Esophagus (tissue), 2 donors: ENCODE results near the gene TRIM72. TPM values are rescaled to one million over a fixed set of nuclear protein-coding genes. Genes with fewer than 3 reads are reported as not detected.

Source experiments
- H3K27ac ChIP-seq, 2 donors: one replicate each; pipeline ENCODE4 v1.5.1; 2013; ENCODE audit warnings: low read depth in 2 of 2, mild to moderate bottlenecking in 2 of 2, inconsistent platforms in 1 of 2, low read length in 1 of 2, moderate library complexity in 1 of 2
- H3K27me3 ChIP-seq, 2 donors: one replicate each; pipeline ENCODE4 v1.6.1; 2013; ENCODE audit warnings: low read length in 2 of 2, control low read depth in 1 of 2, mild to moderate bottlenecking in 1 of 2; ENCODE audit not compliant: insufficient read depth in 2 of 2, control insufficient read depth in 1 of 2
- H3K36me3 ChIP-seq, 2 donors: one replicate each; pipeline ENCODE4 v1.6.1; 2013; ENCODE audit warnings: low read length in 1 of 2; ENCODE audit not compliant: control insufficient read depth in 2 of 2, insufficient read depth in 2 of 2
- H3K4me1 ChIP-seq, 2 donors: one replicate each; pipeline ENCODE4 v1.6.1; 2013; ENCODE audit warnings: low read length in 1 of 2; ENCODE audit not compliant: control insufficient read depth in 2 of 2, insufficient read depth in 2 of 2
- H3K4me3 ChIP-seq, 2 donors: one replicate each; pipeline ENCODE4 v1.5.1; 2013; ENCODE audit warnings: low read length in 2 of 2, mild to moderate bottlenecking in 2 of 2, low read depth in 1 of 2, moderate library complexity in 1 of 2
- H3K9me3 ChIP-seq, 2 donors: one replicate each; pipeline ENCODE4 v1.6.1; 2013; ENCODE audit warnings: mild to moderate bottlenecking in 2 of 2, low read depth in 1 of 2, low read length in 1 of 2, moderate library complexity in 1 of 2; ENCODE audit not compliant: control insufficient read depth in 2 of 2, insufficient read depth in 1 of 2
- WGBS, 2 donors: extraction: QIAGEN DNeasy Blood & Tissue Kit; methylation state at CpG; one replicate each; pipeline ENCODE4 v1.1.7; 2013; 5-methylcytosine and 5-hydroxymethylcytosine counted together
- polyA plus RNA-seq, 2 donors: library from polyadenylated mRNA; stranded (reverse); fragments of 200-250 nt; gene quantifications; one replicate each; pipeline ENCODE4 v1.2.3, GENCODE V29; 2013
- donor health status: healthy with polysubstance abuse.
- donor health status: Bipolar disorder and iron deficiency.

Gene TRIM72
- polyA plus RNA-seq, 2 donors: 0.02 to 0.04 TPM

DNA sequence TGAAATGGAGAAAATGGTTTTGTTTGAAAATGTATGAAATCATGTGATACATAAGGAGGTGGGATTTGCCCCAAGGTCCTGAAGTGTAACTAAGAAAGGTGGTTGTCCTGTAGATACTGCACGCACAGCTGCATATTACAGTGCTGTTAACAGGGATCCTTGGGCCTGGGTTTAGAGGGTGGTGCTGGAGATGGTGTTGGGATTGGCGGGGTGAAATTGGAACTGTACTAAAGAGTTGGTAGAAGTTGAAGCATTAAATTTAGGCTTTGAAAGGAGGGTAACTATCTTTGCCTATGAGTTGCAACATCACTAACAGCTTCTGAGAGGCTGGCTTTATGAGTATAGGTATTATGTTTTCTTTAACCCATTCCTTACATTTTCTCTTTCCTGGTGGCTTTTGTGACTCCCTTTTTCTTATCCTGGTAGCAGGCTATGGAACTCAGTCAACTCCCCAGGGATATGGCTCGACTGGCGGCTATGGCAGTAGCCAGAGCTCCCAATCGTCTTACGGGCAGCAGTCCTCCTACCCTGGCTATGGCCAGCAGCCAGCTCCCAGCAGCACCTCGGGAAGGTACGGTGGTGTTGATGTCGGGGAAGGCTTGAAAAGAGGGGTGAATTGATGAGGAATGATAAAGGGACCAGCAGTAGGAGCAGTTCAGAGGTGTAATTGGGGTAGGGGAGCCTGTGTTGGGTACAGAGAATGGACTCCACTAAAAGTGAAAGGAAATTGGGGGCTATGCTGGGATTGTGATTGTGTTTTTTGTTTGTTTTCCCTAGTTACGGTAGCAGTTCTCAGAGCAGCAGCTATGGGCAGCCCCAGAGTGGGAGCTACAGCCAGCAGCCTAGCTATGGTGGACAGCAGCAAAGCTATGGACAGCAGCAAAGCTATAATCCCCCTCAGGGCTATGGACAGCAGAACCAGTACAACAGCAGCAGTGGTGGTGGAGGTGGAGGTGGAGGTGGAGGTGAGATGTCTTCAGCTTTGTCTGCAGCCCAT is 30.2 kb upstream of the TRIM72 start:
- H3K27ac ChIP-seq: no peak overlapping the region
- H3K4me3 ChIP-seq: no peak overlapping the region
- no peaks in the 10 kb centered on the region for H3K9me3 ChIP-seq
- H3K36me3 ChIP-seq: peaks cover 16 to 38% of the 10 kb centered on the region in 2 donors
- 72 to 73% methylated on average over 10 of the region's 10 CpGs for whole genome bisulfite sequencing, 2 donors
- H3K27me3 ChIP-seq: no peaks in the 10 kb centered on the region
- H3K4me1 ChIP-seq: peaks cover 0 to 5% of the 10 kb centered on the region in 2 donors

DNA sequence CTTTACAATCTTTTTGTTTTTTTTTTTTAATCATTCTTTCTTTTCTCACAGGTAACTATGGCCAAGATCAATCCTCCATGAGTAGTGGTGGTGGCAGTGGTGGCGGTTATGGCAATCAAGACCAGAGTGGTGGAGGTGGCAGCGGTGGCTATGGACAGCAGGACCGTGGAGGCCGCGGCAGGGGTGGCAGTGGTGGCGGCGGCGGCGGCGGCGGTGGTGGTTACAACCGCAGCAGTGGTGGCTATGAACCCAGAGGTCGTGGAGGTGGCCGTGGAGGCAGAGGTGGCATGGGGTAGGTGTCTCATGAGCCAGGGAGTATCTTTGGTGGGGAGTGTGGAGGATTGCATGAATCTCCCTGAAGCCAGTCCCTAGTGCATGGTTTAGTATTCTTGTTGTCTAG is 29.0 kb upstream of the TRIM72 start:
- peaks cover 24 to 41% of the 10 kb centered on the region in 2 donors for H3K36me3 ChIP-seq
- peaks cover 0 to 5% of the 10 kb centered on the region in 2 donors for H3K4me1 ChIP-seq
- no peaks in the 10 kb centered on the region for H3K9me3 ChIP-seq
- no peaks in the 10 kb centered on the region for H3K27me3 ChIP-seq
- WGBS, 2 donors: 92 to 94% methylated on average over 14 of the region's 14 CpGs
- H3K4me3 ChIP-seq: no peak overlapping the region
- H3K27ac ChIP-seq: no peak overlapping the region

DNA sequence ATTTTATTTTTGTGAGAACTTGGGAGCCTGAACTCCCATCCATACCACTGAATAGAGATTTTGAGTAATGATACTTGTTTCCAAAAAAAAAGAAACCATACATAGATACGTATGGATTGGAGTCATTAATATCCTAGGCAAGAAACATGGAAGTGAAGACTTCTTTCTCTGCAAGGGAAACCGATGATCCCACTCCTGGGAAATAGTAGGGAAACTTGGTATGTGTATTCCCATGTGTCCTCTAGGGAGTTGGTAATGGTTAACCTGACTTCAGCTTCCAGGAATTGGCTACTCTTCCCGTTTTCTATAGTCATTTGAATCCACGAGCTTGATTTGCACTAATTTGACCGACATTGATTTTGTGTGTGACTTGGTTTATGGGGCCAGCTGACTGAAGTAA is 28.6 kb upstream of the TRIM72 start:
- 61 to 65% methylated on average over 5 of the region's 5 CpGs for WGBS, 2 donors
- Histone ChIP-seq H3K27me3 (no peaks in the 10 kb centered on the region), H3K4me1 (peaks cover 0 to 5% of the 10 kb centered on the region in 2 donors), H3K36me3 (peaks cover 28 to 46% of the 10 kb centered on the region in 2 donors), H3K27ac (no peak overlapping the region), H3K4me3 (no peak overlapping the region), H3K9me3 (no peaks in the 10 kb centered on the region)

GRCh38 chr16:31186176-31186575 is 27.7 kb upstream of the TRIM72 start:
- H3K4me3 ChIP-seq: no peak overlapping the region
- peaks cover 0 to 5% of the 10 kb centered on the region in 2 donors for H3K4me1 ChIP-seq
- H3K9me3 ChIP-seq: no peaks in the 10 kb centered on the region
- H3K27ac ChIP-seq: no peak overlapping the region
- 69 to 78% methylated on average over 7 of the region's 7 CpGs for WGBS, 2 donors
- H3K27me3 ChIP-seq: no peaks in the 10 kb centered on the region
- H3K36me3 ChIP-seq: peaks cover 33 to 52% of the 10 kb centered on the region in 2 donors

DNA sequence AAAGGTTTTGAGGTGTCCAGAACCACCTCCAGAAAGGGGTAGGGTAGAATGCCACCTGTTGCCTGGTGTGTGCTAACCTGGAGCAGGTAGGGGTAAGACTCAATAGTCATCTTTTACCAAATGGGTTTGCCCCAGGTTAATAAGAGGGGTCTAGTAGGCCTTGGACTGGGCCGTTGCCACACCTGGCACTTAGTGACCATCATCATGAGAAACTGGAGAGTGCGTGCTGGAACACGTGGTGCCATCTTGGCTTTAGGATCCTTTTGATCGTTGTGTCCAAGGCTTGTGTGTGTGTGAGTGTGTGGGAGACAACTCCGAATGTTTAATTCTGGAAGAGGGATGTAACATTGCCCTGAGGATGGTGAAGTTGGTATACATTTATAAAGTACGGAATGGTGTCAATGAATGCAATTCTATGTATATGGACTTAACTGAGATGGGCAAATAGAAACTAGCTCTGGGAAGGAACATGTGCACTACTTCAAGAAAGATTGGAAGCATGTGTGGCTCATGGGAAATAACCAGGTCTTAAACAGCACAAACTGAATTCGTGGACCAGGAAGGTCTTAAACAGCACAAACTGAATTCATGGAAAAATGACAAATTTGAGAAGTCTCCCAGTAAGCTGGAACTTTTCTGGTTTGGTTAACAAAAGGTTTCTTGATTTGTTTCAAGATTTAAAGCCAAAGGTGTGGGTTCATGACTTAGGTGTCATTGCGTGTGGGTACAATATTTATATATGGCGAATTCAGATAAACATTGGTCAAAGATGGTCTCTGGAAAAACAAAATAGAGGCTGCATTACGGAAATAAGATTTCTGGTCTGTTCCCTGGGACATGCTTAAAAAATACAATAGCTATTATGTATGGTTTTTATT is 26.8 kb upstream of the TRIM72 start:
- H3K4me1 ChIP-seq: peaks cover 0 to 5% of the 10 kb centered on the region in 2 donors
- H3K27me3 ChIP-seq: no peaks in the 10 kb centered on the region
- no peaks in the 10 kb centered on the region for H3K9me3 ChIP-seq
- no peak overlapping the region for H3K4me3 ChIP-seq
- 76 to 85% methylated on average over 10 of the region's 10 CpGs for WGBS, 2 donors
- peaks cover 41 to 56% of the 10 kb centered on the region in 2 donors for H3K36me3 ChIP-seq
- H3K27ac ChIP-seq: no peak overlapping the region

GRCh38 chr16:31187808-31188189 is 26.1 kb upstream of the TRIM72 start:
- Histone ChIP-seq H3K36me3 (peaks cover 45 to 51% of the 10 kb centered on the region in 2 donors), H3K27me3 (no peaks in the 10 kb centered on the region)

DNA sequence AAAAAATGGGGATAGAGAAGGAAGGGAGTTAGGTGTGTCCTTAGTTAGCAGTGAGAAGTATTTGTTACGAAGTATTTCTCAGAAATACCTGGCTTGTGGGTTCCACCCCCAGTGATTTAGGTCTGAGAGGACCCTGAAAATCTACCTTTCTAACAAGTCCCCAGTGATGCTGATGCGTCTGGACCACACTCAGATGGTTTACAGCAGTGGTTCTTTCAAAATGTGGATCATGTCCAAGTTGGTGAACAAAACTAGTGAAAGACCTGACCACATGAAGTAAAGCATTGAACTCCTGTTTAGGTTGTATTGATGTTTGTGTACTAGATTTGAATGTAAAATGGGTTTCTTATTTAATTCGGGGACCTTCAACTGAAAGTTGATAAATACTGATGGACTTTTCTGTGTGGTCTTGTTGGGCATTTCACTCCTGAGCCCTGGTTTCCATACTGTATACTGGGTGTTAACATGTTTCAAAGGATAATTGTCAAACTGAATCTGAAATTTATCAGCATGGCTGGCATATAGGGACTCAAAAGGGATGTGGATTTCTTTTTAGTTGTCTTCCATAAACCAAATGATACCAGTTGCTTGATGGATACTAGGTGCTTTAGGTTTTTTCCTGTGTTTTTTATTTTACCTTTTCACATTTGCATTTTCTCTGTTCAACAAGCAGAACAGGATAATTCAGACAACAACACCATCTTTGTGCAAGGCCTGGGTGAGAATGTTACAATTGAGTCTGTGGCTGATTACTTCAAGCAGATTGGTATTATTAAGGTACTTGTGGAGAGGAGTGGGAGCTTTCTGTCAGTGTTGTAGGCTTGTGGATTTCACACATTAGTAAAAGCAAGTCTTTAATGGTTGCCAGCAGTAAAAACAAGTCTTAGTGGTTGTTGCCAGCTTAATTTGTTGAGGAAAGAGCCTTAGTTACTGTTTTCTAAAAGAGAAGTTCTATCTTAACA is 25.2 kb upstream of the TRIM72 start:
- H3K9me3 ChIP-seq: no peaks in the 10 kb centered on the region
- peaks cover 44 to 50% of the 10 kb centered on the region in 2 donors for H3K36me3 ChIP-seq
- no peak overlapping the region for H3K4me3 ChIP-seq
- H3K27ac ChIP-seq: no peak overlapping the region
- WGBS, 2 donors: 84 to 88% methylated on average over 3 of the region's 3 CpGs
- H3K27me3 ChIP-seq: no peaks in the 10 kb centered on the region
- no peaks in the 10 kb centered on the region for H3K4me1 ChIP-seq

More at GRCh38 chr16:31187808-31188189, 26.1 kb upstream of the TRIM72 start:
- H3K9me3 ChIP-seq: no peaks in the 10 kb centered on the region
- H3K4me1 ChIP-seq: peaks cover 0 to 2% of the 10 kb centered on the region in 2 donors
- 81 to 86% methylated on average over 8 of the region's 8 CpGs for WGBS, 2 donors
- no peak overlapping the region for H3K4me3 ChIP-seq
- no peak overlapping the region for H3K27ac ChIP-seq

DNA sequence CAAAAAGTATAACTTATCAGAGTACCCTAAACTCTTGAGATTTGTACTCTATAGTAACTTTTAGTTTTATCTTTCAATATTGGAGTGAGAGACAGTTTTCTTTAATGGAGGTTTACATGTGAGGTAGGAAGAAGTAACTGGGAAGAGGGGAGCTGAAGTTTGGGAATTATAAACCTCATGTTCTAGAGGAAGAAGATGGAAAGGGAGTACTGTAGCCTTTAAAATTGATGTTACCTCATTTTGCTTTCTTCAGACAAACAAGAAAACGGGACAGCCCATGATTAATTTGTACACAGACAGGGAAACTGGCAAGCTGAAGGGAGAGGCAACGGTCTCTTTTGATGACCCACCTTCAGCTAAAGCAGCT is 24.5 kb upstream of the TRIM72 start:
- H3K4me3 ChIP-seq: no peak overlapping the region
- no peaks in the 10 kb centered on the region for H3K27me3 ChIP-seq
- no peak overlapping the region for H3K27ac ChIP-seq
- H3K4me1 ChIP-seq: peaks cover 0 to 2% of the 10 kb centered on the region in 2 donors
- H3K36me3 ChIP-seq: peaks cover 39 to 49% of the 10 kb centered on the region in 2 donors
- H3K9me3 ChIP-seq: no peaks in the 10 kb centered on the region
- 81 to 84% methylated on average over 2 of the region's 2 CpGs for whole genome bisulfite sequencing, 2 donors
